HG03565 (cell line): ENCODE measurements around the gene ZBTB46.

Experiments used
- ATAC-seq: cut with Tn5 transposase; IDR thresholded peaks from one replicate; pipeline ENCODE4 v1.9.1; 2021; ENCODE audit warnings: mild to moderate bottlenecking, moderate library complexity; ENCODE audit not compliant: unreplicated experiment

Gene ZBTB46

GRCh38 chr20:63842258-63842657 lies 11.2 kb upstream of the ZBTB46 start:
- ATAC-seq = no peak

GRCh38 chr20:63840405-63840828 lies 9.4 kb upstream of the ZBTB46 start:
- ATAC-seq = no peak

GRCh38 chr20:63839620-63840019 lies 8.6 kb upstream of the ZBTB46 start:
- no peak for ATAC-seq

- no peak for ATAC-seq
Measured at GRCh38 chr20:63837479-63837878, 6.4 kb upstream of the ZBTB46 start.

- no peak for ATAC-seq
Measured at GRCh38 chr20:63836458-63837344, 5.6 kb upstream of the ZBTB46 start.

GRCh38 chr20:63835021-63835858 lies 4.2 kb upstream of the ZBTB46 start:
- no peak for ATAC-seq

GRCh38 chr20:63834491-63834880 lies 3.4 kb upstream of the ZBTB46 start:
- ATAC-seq = no peak

GRCh38 chr20:63833776-63834490 lies 2.9 kb upstream of the ZBTB46 start:
- no peak for ATAC-seq

GRCh38 chr20:63831993-63832686 lies 1.1 kb upstream of the ZBTB46 start:
- peak; percentile 5 for ATAC-seq

- peak; percentile 8 for ATAC-seq
Measured at GRCh38 chr20:63831646-63831992, 555 bp upstream of the ZBTB46 start.

GRCh38 chr20:63829945-63830835 lies 874 bp downstream of the ZBTB46 start:
- no peak for ATAC-seq

- ATAC-seq = no peak
Measured at GRCh38 chr20:63829603-63829944, 1.5 kb downstream of the ZBTB46 start.

- ATAC-seq = no peak
Measured at GRCh38 chr20:63828951-63829350, 2.1 kb downstream of the ZBTB46 start.

GRCh38 chr20:63828545-63828944 lies 2.5 kb downstream of the ZBTB46 start:
- ATAC-seq = no peak

GRCh38 chr20:63828124-63828523 lies 2.9 kb downstream of the ZBTB46 start:
- no peak for ATAC-seq

GRCh38 chr20:63826753-63827152 lies 4.3 kb downstream of the ZBTB46 start:
- ATAC-seq = no peak

- no peak for ATAC-seq
Measured at GRCh38 chr20:63825331-63826118, 5.5 kb downstream of the ZBTB46 start.

- ATAC-seq = no peak
Measured at GRCh38 chr20:63823691-63824311, 7.3 kb downstream of the ZBTB46 start.

GRCh38 chr20:63822276-63822696 lies 8.8 kb downstream of the ZBTB46 start:
- ATAC-seq = no peak
